Upper lobe of right lung (tissue), 1 donor: ENCODE data around the gene PPARA. TPM values are rescaled to one million over a fixed set of nuclear protein-coding genes. Genes with fewer than 3 reads are reported as not detected.
A peak's percentile ranks its signal among the peaks of the same experiment; 100 is the strongest.

Experiments used
- ATAC-seq: fragments of 200-7000 bp; cut with Tn5 transposase; one replicate; pipeline ENCODE4 v1.9.1; 2020; ENCODE audit warnings: mild to moderate bottlenecking, moderate library complexity
- DNase-seq: peaks from one replicate; pipeline ENCODE4 v3.0.0-alpha.2; 2020
- H3K27ac ChIP-seq: fragments of 200-600 bp; one replicate; pipeline ENCODE4 v1.8.0; 2022
- H3K27me3 ChIP-seq: fragments of 200-600 bp; one replicate; pipeline ENCODE4 v1.8.0; 2022; ENCODE audit warnings: mild to moderate bottlenecking
- H3K36me3 ChIP-seq: fragments of 200-600 bp; one replicate; pipeline ENCODE4 v1.8.0; 2022
- H3K4me1 ChIP-seq: fragments of 200-600 bp; one replicate; pipeline ENCODE4 v1.8.0; 2022
- H3K4me3 ChIP-seq: fragments of 200-600 bp; one replicate; pipeline ENCODE4 v1.8.0; 2022; ENCODE audit warnings: mild to moderate bottlenecking
- H3K9me3 ChIP-seq: fragments of 200-600 bp; one replicate; pipeline ENCODE4 v1.8.0; 2022
- intact Hi-C: fragments of 100-400 bp; cut with DNase I; formaldehyde crosslinking; loops from one replicate; pipeline ENCODE4 v1.11.0; 2022
- total RNA-seq: library from RNA; stranded (reverse); fragmentation: NEBNext Ultra II Directional; extraction: Animal tissue kit (Norgen Biotek cat#: 25700); gene quantifications from one replicate; pipeline ENCODE4 v1.2.1, GENCODE V29; 2021
- TF ChIP-seq, protein P1 (sequence below): fragments of 200-600 bp; IDR thresholded peaks from one replicate; pipeline ENCODE4 v1.8.0; 2022; ENCODE audit warnings: antibody characterized with exemption
- donor health status: DM: no; HTN: yes; CAD: no; lungs with severe emphysema.

Gene PPARA
- total RNA-seq, 1 donor from 2014 or later, result 18.4 TPM

DNA sequence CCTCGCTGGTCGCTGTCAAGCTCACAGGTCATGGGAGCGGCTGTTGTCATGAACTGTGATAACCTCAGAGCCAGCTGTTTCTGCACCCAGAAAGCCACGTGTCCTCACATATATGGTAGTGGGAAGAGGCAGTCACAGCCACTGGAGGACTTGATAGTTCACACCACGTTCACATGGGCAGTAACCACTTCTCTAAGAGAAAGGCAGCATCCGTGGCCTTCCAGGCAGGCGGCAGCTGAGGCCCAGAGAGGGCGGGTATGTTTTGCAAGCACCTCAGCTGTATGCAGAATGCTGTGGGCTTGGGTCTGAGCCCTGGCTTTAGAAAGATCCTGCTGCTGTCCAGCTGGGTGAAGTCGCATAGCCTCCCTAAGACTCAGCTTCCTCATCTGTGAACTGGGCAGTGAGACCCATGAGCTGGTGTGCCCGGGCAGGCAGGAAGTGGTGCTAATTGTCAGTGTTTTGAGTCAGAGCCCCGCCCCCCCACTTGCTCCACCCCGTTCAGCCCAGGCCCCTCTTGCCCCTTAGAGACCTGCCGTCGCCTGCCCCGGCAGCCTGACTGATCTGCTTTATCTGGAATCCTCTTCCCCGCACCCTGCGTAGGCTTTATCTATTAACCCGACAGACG, 130.8 kb downstream of the PPARA start:
- no peak overlapping the region for H3K27ac ChIP-seq
- H3K36me3 ChIP-seq, result peaks cover 91% of the 10 kb centered on the region
- TF ChIP-seq, protein P1, sequence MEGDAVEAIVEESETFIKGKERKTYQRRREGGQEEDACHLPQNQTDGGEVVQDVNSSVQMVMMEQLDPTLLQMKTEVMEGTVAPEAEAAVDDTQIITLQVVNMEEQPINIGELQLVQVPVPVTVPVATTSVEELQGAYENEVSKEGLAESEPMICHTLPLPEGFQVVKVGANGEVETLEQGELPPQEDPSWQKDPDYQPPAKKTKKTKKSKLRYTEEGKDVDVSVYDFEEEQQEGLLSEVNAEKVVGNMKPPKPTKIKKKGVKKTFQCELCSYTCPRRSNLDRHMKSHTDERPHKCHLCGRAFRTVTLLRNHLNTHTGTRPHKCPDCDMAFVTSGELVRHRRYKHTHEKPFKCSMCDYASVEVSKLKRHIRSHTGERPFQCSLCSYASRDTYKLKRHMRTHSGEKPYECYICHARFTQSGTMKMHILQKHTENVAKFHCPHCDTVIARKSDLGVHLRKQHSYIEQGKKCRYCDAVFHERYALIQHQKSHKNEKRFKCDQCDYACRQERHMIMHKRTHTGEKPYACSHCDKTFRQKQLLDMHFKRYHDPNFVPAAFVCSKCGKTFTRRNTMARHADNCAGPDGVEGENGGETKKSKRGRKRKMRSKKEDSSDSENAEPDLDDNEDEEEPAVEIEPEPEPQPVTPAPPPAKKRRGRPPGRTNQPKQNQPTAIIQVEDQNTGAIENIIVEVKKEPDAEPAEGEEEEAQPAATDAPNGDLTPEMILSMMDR, result no peak
- no peaks in the 10 kb centered on the region for H3K27me3 ChIP-seq
- H3K9me3 ChIP-seq, result no peaks in the 10 kb centered on the region
- ATAC-seq, result peak; percentile 61
- intact Hi-C loops, result no loop called here
- no peaks in the 10 kb centered on the region for H3K4me1 ChIP-seq
- DNase-seq, result peak; percentile 63
- H3K4me3 ChIP-seq, result no peak overlapping the region

DNA sequence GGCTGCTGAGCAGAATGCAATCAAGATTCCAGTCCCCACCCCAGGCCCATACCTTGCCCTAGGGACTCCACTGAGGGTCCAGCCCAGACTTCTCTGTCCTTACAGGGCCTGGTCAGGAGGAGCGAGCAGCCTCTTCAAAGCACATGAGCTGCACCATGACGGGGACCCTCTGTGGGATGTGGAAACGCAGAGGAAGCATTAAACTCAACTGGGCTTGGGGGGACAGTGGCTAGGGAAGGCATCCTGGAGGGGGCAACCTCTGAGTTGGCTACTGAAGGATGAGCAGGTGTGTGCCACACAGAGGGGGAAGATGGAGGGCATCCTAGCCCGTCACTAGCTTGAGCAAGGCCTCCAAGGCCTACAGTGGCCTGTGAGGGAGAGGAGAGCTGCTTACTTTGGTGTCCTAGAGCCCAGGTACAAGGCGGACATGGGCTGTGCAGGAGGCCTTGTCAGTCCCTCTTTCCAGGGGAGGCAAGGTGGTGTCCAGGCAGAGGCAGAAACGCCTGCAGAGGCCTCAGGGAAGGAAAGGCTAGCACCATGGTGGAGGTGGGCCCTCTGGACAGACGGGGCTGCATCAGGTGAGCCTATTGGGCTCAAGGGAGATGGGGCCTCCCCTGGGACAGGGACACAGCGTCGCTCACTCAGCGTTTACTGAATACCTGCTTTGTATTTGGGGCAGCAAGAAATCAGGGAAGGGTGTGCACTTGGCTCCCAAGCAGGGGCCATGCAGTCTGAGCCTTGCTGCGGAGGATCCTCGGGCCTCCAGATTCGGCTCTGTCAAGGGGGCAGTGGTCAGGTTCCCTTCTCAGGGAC, 131.7 kb downstream of the PPARA start:
- Histone ChIP-seq H3K9me3 (no peaks in the 10 kb centered on the region), H3K27ac (no peak overlapping the region), H3K4me3 (no peak overlapping the region), H3K4me1 (no peaks in the 10 kb centered on the region), H3K27me3 (no peaks in the 10 kb centered on the region), H3K36me3 (peaks cover 94% of the 10 kb centered on the region)
- intact Hi-C loops, result no loop called here
- ATAC-seq, result no peak
- TF ChIP-seq, protein P1, result no peak
- no peak for DNase-seq

GRCh38 chr22:46286006-46286405, 135.7 kb downstream of the PPARA start:
- Histone ChIP-seq H3K36me3 (peaks cover 57% of the 10 kb centered on the region), H3K9me3 (no peaks in the 10 kb centered on the region), H3K27ac (no peak overlapping the region), H3K27me3 (no peaks in the 10 kb centered on the region), H3K4me3 (no peak overlapping the region), H3K4me1 (peaks cover 12% of the 10 kb centered on the region)
- TF ChIP-seq, protein P1, result no peak
- DNase-seq (no peak), ATAC-seq (no peak)
- intact Hi-C loops, result no loop called here

DNA sequence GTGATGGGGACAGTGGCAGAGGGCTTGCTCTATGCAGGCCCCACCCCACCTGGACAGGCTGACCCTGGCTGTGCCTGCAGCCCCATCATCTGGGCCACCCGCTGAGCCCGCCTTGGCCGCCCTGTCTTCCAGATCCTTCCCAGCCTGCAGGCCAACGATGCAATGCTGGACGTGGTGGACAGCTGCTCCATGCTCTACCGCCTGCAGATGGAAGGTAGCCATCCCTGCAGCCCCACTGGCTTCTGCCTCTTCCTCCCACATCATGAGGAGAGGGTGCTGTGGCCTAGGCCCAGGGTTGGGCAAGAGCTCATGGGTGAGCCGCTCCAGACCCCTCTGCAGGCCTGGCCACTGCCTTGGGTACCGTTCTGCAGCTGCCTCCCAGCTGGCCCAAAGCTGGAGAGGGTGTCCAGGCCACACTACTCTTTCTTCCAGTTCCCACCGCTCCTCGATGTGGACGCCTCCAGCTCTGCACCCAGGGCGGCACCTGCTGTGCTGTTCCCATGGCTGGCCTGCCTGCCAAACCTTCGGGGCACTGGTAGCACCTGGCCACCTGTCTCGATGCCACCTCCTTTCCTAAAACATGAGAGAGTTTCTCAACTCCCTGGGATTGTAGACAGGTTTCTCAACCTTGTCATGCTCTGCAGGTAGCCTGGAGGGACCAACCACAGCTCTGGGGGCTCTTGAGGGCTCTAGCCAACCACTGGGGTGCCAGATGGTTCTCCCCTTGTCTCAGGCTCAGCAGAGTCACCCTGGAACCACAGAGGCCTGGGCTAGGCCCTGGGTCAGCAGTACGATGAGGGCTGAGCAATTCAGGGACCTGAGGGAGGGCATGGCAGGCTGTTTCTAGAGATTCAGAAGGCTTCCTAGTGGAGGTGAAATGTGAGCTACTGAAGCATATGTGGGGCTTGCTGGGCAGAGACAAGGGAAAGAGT, 136.9 kb downstream of the PPARA start:
- intact Hi-C loops, result no loop called here
- Histone ChIP-seq H3K9me3 (no peaks in the 10 kb centered on the region), H3K27ac (peak overlapping the region; percentile 70), H3K27me3 (no peaks in the 10 kb centered on the region), H3K4me3 (peak overlapping the region; percentile 42), H3K36me3 (peaks cover 48% of the 10 kb centered on the region), H3K4me1 (peaks cover 12% of the 10 kb centered on the region)
- DNase-seq (no peak), ATAC-seq (no peak)
- TF ChIP-seq, protein P1, result no peak

GRCh38 chr22:46287873-46288751, 137.8 kb downstream of the PPARA start:
- peak; percentile 72 for ATAC-seq
- peak; percentile 76 for DNase-seq
- intact Hi-C loops, result no loop called here
- H3K27me3 ChIP-seq, result no peaks in the 10 kb centered on the region
- peaks cover 12% of the 10 kb centered on the region for H3K4me1 ChIP-seq
- H3K27ac ChIP-seq, result peak overlapping the region; percentile 70
- H3K36me3 ChIP-seq, result peaks cover 48% of the 10 kb centered on the region
- H3K4me3 ChIP-seq, result peak overlapping the region; percentile 42
- no peaks in the 10 kb centered on the region for H3K9me3 ChIP-seq
- TF ChIP-seq, protein P1, result no peak
